Gastrocnemius medialis (tissue), 4 donors: ENCODE data around the gene POLR3G. TPM values are rescaled to one million over a fixed set of nuclear protein-coding genes. Genes with fewer than 3 reads are reported as not detected.

Source experiments
- ATAC-seq, 2 donors: fragments of 150-250 bp; one replicate each; pipeline ENCODE4 v1.9.1; 2016
- DNase-seq, 2 donors: peaks; one replicate each; pipeline ENCODE4 v3.0.0-alpha.2; 2019
- H3K27ac ChIP-seq, 4 donors: fragments of 200-600 bp; sonication (generic); 1 replicate in 1 of 4; 2 replicates in 3 of 4; pipeline ENCODE4 v1.5.1; 2016 to 2018; ENCODE audit warnings: mild to moderate bottlenecking in 2 of 4, moderate library complexity in 1 of 4
- H3K27me3 ChIP-seq, 3 donors: fragments of 200-600 bp; sonication (generic) in 2 of 3; 1 replicate in 1 of 3; 2 replicates in 2 of 3; pipeline versions ENCODE4 v1.5.1 to v1.6.0; 2016 to 2019; ENCODE audit warnings: mild to moderate bottlenecking in 1 of 3, moderate library complexity in 1 of 3
- H3K36me3 ChIP-seq, 2 donors: fragments of 200-600 bp; sonication (generic) in 1 of 2; one replicate each; pipeline ENCODE4 v1.5.1; 2017 to 2018
- H3K4me1 ChIP-seq, 2 donors: fragments of 200-600 bp; sonication (generic) in 1 of 2; one replicate each; pipeline ENCODE4 v1.5.1; 2016 to 2017; ENCODE audit warnings: mild to moderate bottlenecking in 2 of 2
- H3K4me3 ChIP-seq, 4 donors: fragments of 200-600 bp; sonication (generic) in 3 of 4; 1 replicate in 1 of 4; 2 replicates in 3 of 4; pipeline ENCODE4 v1.5.1; 2016 to 2019; ENCODE audit warnings: mild to moderate bottlenecking in 2 of 4
- H3K9me3 ChIP-seq, 3 donors: fragments of 200-600 bp; sonication (generic) in 2 of 3; 1 replicate in 1 of 3; 2 replicates in 2 of 3; pipeline ENCODE4 v1.5.1; 2016 to 2019
- CTCF ChIP-seq, 5 experiments: fragments of 450-650 bp in 3 of 5; fragments of 200-600 bp in 2 of 5; sonication (generic) in 2 of 5; IDR thresholded peaks in 4 of 5; conservative IDR thresholded peaks in 1 of 5; 1 replicate in 4 of 5; 2 replicates in 1 of 5; pipeline ENCODE4 v1.5.1; 2016 to 2019; ENCODE audit warnings: antibody characterized with exemption in 5 of 5, mild to moderate bottlenecking in 3 of 5, moderate library complexity in 3 of 5
- POLR2A ChIP-seq, 2 donors: fragments of 450-650 bp; IDR thresholded peaks; one replicate each; pipeline ENCODE4 v1.6.1; 2017; ENCODE audit warnings: antibody characterized with exemption in 2 of 2, mild to moderate bottlenecking in 2 of 2, moderate library complexity in 2 of 2
- in situ Hi-C, 4 donors: fragments of 200-750 bp; cut with MboI; loops; one replicate each; pipeline versions ENCODE4 v1.15.0 to v1.8.0; 2017; ENCODE audit warnings: low sequenced_read_pairs in 4 of 4
- intact Hi-C: fragments of 100-400 bp; cut with DNase I; formaldehyde crosslinking; loops from one replicate; pipeline ENCODE4 v1.15.1; 2023; ENCODE audit warnings: low total_unique reads
- total RNA-seq, 4 donors: library from RNA; depleted of rRNA; stranded (reverse); fragments of >200 nt; gene quantifications; one replicate each; pipeline versions ENCODE4 v1.1.0 to v1.2.3, GENCODE V29; 2016

The POLR3G gene
- total RNA-seq: 1 to 10 TPM in 3 of 4 donors, under 1 TPM in 1; 0.89 to 5.8 (median 3.7) TPM

GRCh38 chr5:90474235-90475107, at the start of gene POLR3G, which contains the start of gene MBLAC2:
TSS of gene POLR3G (plus strand) at chr5:90474864. CDS start at chr5:90485568, 10,704 bp downstream.
TSS of gene MBLAC2 (minus strand) at chr5:90474771. CDS start at chr5:90474292, 479 bp downstream.
- in situ Hi-C loops: loop anchor here in 1 of 4 donors (10.0 kb wide), 1 partner anchor 50 kb away; the partner anchor contains the start of gene LYSMD3
- H3K27me3 ChIP-seq: no peaks in the 10 kb centered on the region
- peak within 1 kb of the TSS; percentile 76 to 90 (median 82) for H3K4me3 ChIP-seq

GRCh38 chr5:90434116-90434714, 40.4 kb upstream of the POLR3G start:
- Histone ChIP-seq H3K4me1 (no peaks in the 10 kb centered on the region), H3K9me3 (no peaks in the 10 kb centered on the region), H3K4me3 (no peak overlapping the region), H3K36me3 (no peaks in the 10 kb centered on the region), H3K27me3 (no peaks in the 10 kb centered on the region), H3K27ac (no peak overlapping the region)
- no peak for DNase-seq
- peak in 3 of 5 experiments; percentile 16 to 56 (median 40) for TF ChIP-seq CTCF (IDR thresholded peaks at IDR 0.05 in 4 of 5, conservative IDR thresholded peaks at IDR 0.05 in 1 of 5)
- TF ChIP-seq POLR2A (IDR thresholded peaks at IDR 0.05): no peak
- intact Hi-C loops: no loop called here
- no peak for ATAC-seq
- in situ Hi-C loops: loop anchor here in 3 of 4 donors (10.0 to 25.0 kb wide), 2 partner anchors 351 to 353 kb away; no protein-coding TSS in a partner anchor

More at GRCh38 chr5:90474235-90475107, at the start of gene POLR3G, which contains the start of gene MBLAC2:
- H3K36me3 ChIP-seq: no peaks in the 10 kb centered on the region
- peak; percentile 44 to 67 (median 62) for TF ChIP-seq CTCF (IDR thresholded peaks at IDR 0.05 in 4 of 5, conservative IDR thresholded peaks at IDR 0.05 in 1 of 5)
- peak; percentile 77 to 79 for TF ChIP-seq POLR2A (IDR thresholded peaks at IDR 0.05)
- H3K27ac ChIP-seq: peak within 1 kb of the TSS; percentile 82 to 91 (median 84)
- H3K4me1 ChIP-seq: peaks cover 11 to 26% of the 10 kb centered on the region in 2 donors
- H3K9me3 ChIP-seq: no peaks in the 10 kb centered on the region
- intact Hi-C loops: loop anchor here (1.0 kb wide), 2 partner anchors 55 to 65 kb away; partner anchors contain the start of genes CETN3 and LYSMD3
- DNase-seq: peak; percentile 90 to 91
- peak; percentile 92 to 97 for ATAC-seq

GRCh38 chr5:90437663-90438062, 37.0 kb upstream of the POLR3G start:
- TF ChIP-seq POLR2A (IDR thresholded peaks at IDR 0.05) (no peak), CTCF (IDR thresholded peaks at IDR 0.05 in 4 of 5, conservative IDR thresholded peaks at IDR 0.05 in 1 of 5) (no peak)
- in situ Hi-C loops: loop anchor here in 3 of 4 donors (5.0 to 25.0 kb wide), 3 partner anchors 95 to 350 kb away; no protein-coding TSS in a partner anchor

GRCh38 chr5:90438100-90438499, 36.6 kb upstream of the POLR3G start:
- Histone ChIP-seq H3K4me1 (no peaks in the 10 kb centered on the region), H3K27me3 (no peaks in the 10 kb centered on the region), H3K27ac (no peak overlapping the region), H3K4me3 (no peak overlapping the region), H3K36me3 (no peaks in the 10 kb centered on the region), H3K9me3 (no peaks in the 10 kb centered on the region)
- ATAC-seq (no peak), DNase-seq (no peak)
- intact Hi-C loops (loop anchor here (5.0 kb wide), 1 partner anchor 344 kb away; no protein-coding TSS in a partner anchor), in situ Hi-C loops (loop anchor here in 3 of 4 donors (5.0 to 25.0 kb wide), 3 partner anchors 94 to 349 kb away; no protein-coding TSS in a partner anchor)
- TF ChIP-seq POLR2A (IDR thresholded peaks at IDR 0.05) (no peak), CTCF (IDR thresholded peaks at IDR 0.05 in 4 of 5, conservative IDR thresholded peaks at IDR 0.05 in 1 of 5) (no peak)

More at GRCh38 chr5:90437663-90438062, 37.0 kb upstream of the POLR3G start:
- DNase-seq (no peak), ATAC-seq (no peak)
- H3K9me3 ChIP-seq: no peaks in the 10 kb centered on the region
- H3K36me3 ChIP-seq: no peaks in the 10 kb centered on the region
- no peak overlapping the region for H3K4me3 ChIP-seq
- no peaks in the 10 kb centered on the region for H3K27me3 ChIP-seq
- intact Hi-C loops: loop anchor here (5.0 kb wide), 1 partner anchor 345 kb away; no protein-coding TSS in a partner anchor
- no peak overlapping the region for H3K27ac ChIP-seq
- H3K4me1 ChIP-seq: no peaks in the 10 kb centered on the region
